Activated naive CD8-positive, alpha-beta T cell (primary cell): ENCODE results near the gene PIK3R6.

Experiments
- H3K27ac Mint-ChIP-seq: one replicate; pipeline ENCODE4 v1.8.0; 2021; ENCODE audit warnings: mixed read lengths
- H3K27me3 Mint-ChIP-seq: one replicate; pipeline ENCODE4 v1.8.0; 2021; ENCODE audit warnings: mixed read lengths
- H3K36me3 Mint-ChIP-seq: one replicate; pipeline ENCODE4 v1.8.0; 2021; ENCODE audit warnings: mixed read lengths
- H3K4me1 Mint-ChIP-seq: one replicate; pipeline ENCODE4 v1.8.0; 2021; ENCODE audit warnings: low read depth, mixed read lengths
- H3K4me3 Mint-ChIP-seq: one replicate; pipeline ENCODE4 v1.8.0; 2021; ENCODE audit warnings: mild to moderate bottlenecking, mixed read lengths
- H3K9me3 Mint-ChIP-seq: one replicate; pipeline ENCODE4 v1.8.0; 2021; ENCODE audit warnings: low read depth, mixed read lengths

PIK3R6 gene

GRCh38 chr17:8755590-8756255 lies 111.8 kb downstream of the PIK3R6 start:
- Mint-ChIP-seq H3K27ac (no peak overlapping the region), H3K9me3 (no peaks in the 10 kb centered on the region), H3K4me3 (no peak overlapping the region), H3K4me1 (no peaks in the 10 kb centered on the region), H3K27me3 (peaks cover 8% of the 10 kb centered on the region), H3K36me3 (no peaks in the 10 kb centered on the region)

GRCh38 chr17:8754890-8755289 lies 112.6 kb downstream of the PIK3R6 start:
- Mint-ChIP-seq H3K4me3 (no peak overlapping the region), H3K4me1 (no peaks in the 10 kb centered on the region), H3K9me3 (no peaks in the 10 kb centered on the region), H3K36me3 (no peaks in the 10 kb centered on the region), H3K27ac (no peak overlapping the region), H3K27me3 (peaks cover 8% of the 10 kb centered on the region)

- peaks cover 8% of the 10 kb centered on the region for H3K27me3 Mint-ChIP-seq
- H3K4me3 Mint-ChIP-seq, result no peak overlapping the region
- H3K36me3 Mint-ChIP-seq, result no peaks in the 10 kb centered on the region
- no peak overlapping the region for H3K27ac Mint-ChIP-seq
- H3K4me1 Mint-ChIP-seq, result no peaks in the 10 kb centered on the region
- H3K9me3 Mint-ChIP-seq, result no peaks in the 10 kb centered on the region
Observed at GRCh38 chr17:8753976-8754440, 113.5 kb downstream of the PIK3R6 start.

- no peaks in the 10 kb centered on the region for H3K9me3 Mint-ChIP-seq
- H3K27ac Mint-ChIP-seq, result no peak overlapping the region
- H3K4me1 Mint-ChIP-seq, result peaks cover 2% of the 10 kb centered on the region
- H3K27me3 Mint-ChIP-seq, result peaks cover 8% of the 10 kb centered on the region
- H3K4me3 Mint-ChIP-seq, result no peak overlapping the region
- H3K36me3 Mint-ChIP-seq, result no peaks in the 10 kb centered on the region
Observed at GRCh38 chr17:8753136-8753975, 114.1 kb downstream of the PIK3R6 start.
